GM12865 (cell line): ENCODE results near the gene KLHL29.
A peak's percentile ranks its signal among the peaks of the same experiment; 100 is the strongest.

Source experiments
- DNase-seq: peaks from one replicate; pipeline ENCODE4 v3.0.0; 2010; ENCODE audit warnings: low read depth
- H3K4me3 ChIP-seq: 2 replicates; pipeline ENCODE4 v1.5.1; 2011; ENCODE audit warnings: mild to moderate bottlenecking, low read depth, low read length, control low read depth
- TF ChIP-seq, protein P1 (sequence below): IDR thresholded peaks from 2 replicates; pipeline ENCODE4 v1.5.1; 2011; ENCODE audit warnings: low read length, control low read depth, low read depth, inconsistent platforms; ENCODE audit not compliant: insufficient read depth; ENCODE audit errors: missing control alignments

Gene KLHL29

DNA sequence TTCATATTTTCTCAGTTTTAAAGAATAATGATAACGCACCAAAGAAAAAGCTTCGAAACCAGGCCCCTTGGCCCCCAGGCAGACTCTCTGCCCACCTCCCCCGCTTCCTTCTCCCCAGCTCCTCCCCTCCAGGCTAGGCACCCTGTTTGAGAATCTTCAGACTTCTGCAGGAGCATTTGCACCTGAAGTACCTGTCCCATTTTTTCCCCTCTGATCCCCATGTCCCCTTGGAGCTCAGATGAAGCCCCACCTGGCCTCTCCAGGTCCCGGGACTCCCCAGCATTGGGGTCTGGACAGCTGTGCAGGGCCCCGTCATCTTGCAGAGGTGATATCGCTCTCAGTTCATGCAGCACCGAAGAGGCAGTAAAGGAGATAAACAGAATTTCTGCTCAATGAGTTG is 35.5 kb upstream of the KLHL29 start:
- H3K4me3 ChIP-seq = no peak overlapping the region
- TF ChIP-seq, protein P1, sequence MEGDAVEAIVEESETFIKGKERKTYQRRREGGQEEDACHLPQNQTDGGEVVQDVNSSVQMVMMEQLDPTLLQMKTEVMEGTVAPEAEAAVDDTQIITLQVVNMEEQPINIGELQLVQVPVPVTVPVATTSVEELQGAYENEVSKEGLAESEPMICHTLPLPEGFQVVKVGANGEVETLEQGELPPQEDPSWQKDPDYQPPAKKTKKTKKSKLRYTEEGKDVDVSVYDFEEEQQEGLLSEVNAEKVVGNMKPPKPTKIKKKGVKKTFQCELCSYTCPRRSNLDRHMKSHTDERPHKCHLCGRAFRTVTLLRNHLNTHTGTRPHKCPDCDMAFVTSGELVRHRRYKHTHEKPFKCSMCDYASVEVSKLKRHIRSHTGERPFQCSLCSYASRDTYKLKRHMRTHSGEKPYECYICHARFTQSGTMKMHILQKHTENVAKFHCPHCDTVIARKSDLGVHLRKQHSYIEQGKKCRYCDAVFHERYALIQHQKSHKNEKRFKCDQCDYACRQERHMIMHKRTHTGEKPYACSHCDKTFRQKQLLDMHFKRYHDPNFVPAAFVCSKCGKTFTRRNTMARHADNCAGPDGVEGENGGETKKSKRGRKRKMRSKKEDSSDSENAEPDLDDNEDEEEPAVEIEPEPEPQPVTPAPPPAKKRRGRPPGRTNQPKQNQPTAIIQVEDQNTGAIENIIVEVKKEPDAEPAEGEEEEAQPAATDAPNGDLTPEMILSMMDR = no peak
- DNase-seq = no peak

DNA sequence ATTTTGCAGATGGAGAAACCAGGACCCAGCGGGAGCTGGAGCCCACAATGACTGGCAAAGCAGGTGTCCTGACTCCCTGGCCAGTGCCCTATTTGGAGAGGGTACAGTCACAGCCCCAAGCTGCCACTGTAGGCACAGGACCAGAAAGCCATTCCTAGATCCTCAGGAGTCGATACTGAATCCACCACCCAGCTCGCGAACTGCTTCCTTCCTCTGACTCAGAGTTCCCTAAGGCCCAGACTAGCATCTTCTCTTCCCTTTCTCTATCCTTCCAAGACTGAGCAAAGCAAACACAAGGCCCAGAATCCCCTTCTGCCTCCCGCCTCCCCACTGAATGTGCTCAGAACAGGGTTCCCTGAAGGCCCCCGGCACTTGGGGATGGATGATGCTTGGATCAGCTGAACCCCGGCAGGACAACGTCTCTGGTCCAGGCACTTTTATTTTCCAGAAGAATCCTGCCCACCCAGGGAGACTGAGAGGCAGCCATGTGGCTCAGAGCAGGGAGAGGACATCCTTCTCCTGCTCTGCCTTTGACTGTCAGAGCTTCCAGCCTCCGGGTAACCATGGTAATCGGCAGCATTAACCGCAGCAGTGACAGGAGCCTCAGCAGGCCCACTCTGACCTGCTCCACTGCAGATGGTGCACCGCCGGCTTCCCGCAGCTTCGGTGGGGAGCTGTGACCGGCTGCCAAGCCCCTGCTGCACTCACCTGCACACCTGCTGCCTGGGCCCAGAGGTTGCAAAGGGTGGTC is 34.8 kb upstream of the KLHL29 start:
- DNase-seq = no peak
- H3K4me3 ChIP-seq = no peak overlapping the region
- TF ChIP-seq, protein P1 = no peak

DNA sequence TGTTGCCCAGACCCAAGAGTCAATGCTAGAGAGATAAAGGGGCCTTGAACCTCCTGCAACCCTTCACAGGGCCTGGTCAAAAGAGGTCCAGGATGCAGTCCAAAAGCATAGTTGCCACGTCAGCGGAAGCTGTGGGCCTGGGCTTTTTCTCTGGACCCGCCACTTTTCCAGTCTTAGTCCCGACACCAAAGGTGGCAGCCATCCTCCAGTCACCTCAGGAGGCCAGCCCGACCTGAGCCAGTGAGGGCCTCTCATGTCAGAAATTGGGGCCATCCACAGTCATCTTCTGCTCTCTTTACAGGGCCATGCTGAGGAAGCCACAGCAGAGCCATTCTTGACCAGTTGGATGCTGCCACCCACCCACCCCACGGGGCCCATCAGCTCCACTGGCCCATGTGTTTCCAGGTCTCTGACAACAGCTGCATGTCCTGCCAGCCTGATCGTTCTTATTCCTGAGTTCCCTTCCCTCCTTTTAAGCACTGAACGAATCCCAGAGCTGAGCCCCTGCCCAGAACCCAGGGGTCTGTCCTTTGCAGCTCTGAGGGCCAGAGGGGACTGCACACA is 34.1 kb upstream of the KLHL29 start:
- no peak overlapping the region for H3K4me3 ChIP-seq
- DNase-seq = no peak
- TF ChIP-seq, protein P1 = no peak

DNA sequence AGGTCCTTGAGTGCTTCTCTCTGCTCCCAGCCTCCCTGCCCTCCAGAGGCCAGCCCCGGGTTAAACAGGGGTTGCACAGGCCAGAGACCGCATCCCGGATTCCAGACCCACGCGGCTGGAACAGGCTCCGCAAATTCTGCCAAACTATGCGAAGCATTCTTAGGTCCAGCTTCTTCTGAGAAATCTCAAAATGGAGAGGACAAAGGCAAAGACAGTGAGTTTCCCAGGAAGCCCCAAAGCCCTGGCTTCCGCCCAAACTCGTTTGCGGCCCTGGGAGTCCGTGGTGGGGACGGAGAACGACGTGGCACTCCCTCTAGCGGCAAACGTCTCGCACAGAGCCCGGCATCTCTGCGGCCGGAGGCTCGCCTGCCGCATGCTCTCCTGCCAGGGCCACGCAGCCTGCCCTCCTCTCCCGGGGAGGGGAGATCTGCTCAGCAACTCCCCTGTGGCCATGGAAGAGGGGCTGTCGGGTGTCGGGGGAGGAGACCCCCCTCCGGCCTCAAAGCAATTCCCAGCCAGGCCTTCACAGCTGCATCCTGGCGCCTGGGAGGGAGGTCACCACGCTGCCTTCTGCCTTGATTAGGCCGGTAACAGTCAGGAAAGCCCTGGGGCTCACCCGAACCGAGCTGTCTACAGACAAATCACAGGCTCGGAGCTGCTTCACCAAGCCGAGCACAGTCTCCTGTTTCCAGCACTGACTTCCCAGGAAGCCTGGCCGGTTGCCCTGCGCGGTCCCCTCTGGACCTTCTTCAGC is 33.4 kb upstream of the KLHL29 start:
- TF ChIP-seq, protein P1 = peak; percentile 93
- DNase-seq = peak; percentile 78
- no peak overlapping the region for H3K4me3 ChIP-seq

DNA sequence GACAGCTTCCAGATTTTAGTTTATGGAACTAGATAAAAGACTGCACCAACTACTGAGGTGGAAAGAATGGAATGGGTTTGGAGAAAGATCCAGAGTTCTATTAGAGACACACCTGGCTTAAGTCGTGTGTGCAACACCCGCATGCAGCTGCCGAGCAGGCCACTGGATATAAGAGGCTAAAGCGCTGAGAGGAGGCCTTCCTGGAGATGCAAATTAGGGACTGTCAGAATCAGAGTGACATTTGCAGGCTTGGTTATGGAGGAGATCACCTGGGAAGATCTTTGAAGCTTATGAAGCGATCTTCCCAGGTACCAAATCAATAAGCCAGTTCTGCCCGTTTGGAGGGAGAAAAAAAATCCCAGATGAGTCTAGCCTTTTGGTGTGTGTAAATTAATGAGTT is 30.4 kb upstream of the KLHL29 start:
- TF ChIP-seq, protein P1 = no peak
- DNase-seq = peak; percentile 42

DNA sequence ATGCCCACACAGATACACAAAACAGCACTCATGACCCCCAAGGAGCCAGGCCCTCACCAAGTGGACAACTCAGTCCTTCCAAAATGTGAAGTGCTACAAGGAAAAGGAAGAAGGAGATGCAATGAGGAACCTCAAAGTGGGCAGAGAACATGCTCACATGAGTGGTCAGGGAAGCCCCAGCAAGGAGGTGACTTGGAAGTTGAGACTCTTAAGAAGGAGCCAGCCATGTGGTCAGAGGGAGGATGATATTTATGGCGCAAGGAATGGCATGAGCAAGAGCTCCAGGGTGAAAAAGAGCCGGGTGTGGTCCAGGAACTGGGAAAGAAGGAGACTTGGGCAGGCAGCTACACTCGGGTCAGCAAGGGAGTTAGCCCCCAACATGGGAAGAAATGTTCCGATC is 30.0 kb upstream of the KLHL29 start:
- TF ChIP-seq, protein P1 = no peak
- no peak for DNase-seq
- no peak overlapping the region for H3K4me3 ChIP-seq

More for the DNA sequence above, 30.4 kb upstream of the KLHL29 start:
- H3K4me3 ChIP-seq = no peak overlapping the region
